DND-41 (cell line): ENCODE measurements around the gene IL3.

Experiments
- CTCF ChIP-seq: IDR thresholded peaks from 2 replicates; pipeline ENCODE4 v1.5.1; 2012; ENCODE audit warnings: borderline replicate concordance, low read length, moderate library complexity, mild to moderate bottlenecking; ENCODE audit not compliant: poor library complexity, severe bottlenecking; ENCODE audit errors: extremely low read depth
- EZH2 ChIP-seq: IDR thresholded peaks from 3 replicates; pipeline ENCODE4 v1.6.1; 2012; ENCODE audit warnings: borderline replicate concordance, low read depth, mild to moderate bottlenecking, moderate library complexity, low read length, inconsistent platforms; ENCODE audit not compliant: severe bottlenecking

- TF ChIP-seq CTCF (no peak), EZH2 (no peak)
These were observed 35.0 kb downstream of the IL3 start for GRCh38 chr5:132095424-132095972.
